Ascending aorta (tissue), 2 donors: ENCODE measurements around the gene PLA2G4E. TPM values are rescaled to one million over a fixed set of nuclear protein-coding genes. Genes with fewer than 3 reads are reported as not detected.

Source experiments
- DNase-seq, 2 donors: peaks; one replicate each; pipeline ENCODE4 v3.0.0-alpha.2; 2019; ENCODE audit warnings: low spot score in 2 of 2
- H3K27ac ChIP-seq, 2 donors: fragments of 200-600 bp; sonication (generic); one replicate each; pipeline ENCODE4 v1.5.1; 2016 to 2017; ENCODE audit warnings: mild to moderate bottlenecking in 1 of 2
- H3K27me3 ChIP-seq: fragments of 200-600 bp; sonication (generic); one replicate; pipeline ENCODE4 v1.5.1; 2017
- H3K36me3 ChIP-seq, 2 donors: fragments of 200-600 bp; sonication (generic); one replicate each; pipeline ENCODE4 v1.5.1; 2016
- H3K4me1 ChIP-seq, 2 donors: fragments of 200-600 bp; sonication (generic); one replicate each; pipeline ENCODE4 v1.5.1; 2016 to 2017; ENCODE audit warnings: mild to moderate bottlenecking in 1 of 2
- H3K4me3 ChIP-seq, 2 donors: fragments of 200-600 bp; sonication (generic); one replicate each; pipeline ENCODE4 v1.5.1; 2016 to 2017; ENCODE audit warnings: mild to moderate bottlenecking in 1 of 2
- H3K9me3 ChIP-seq, 2 donors: fragments of 200-600 bp; sonication (generic); one replicate each; pipeline ENCODE4 v1.5.1; 2016
- intact Hi-C: fragments of 100-400 bp; cut with DNase I; formaldehyde crosslinking; loops from one replicate; pipeline ENCODE4 v1.15.1; 2023
- total RNA-seq: library from RNA; depleted of rRNA; stranded (reverse); fragments of >200 nt; gene quantifications from one replicate; pipeline ENCODE4 v1.1.0, GENCODE V29; 2016
- TF ChIP-seq, protein P1 (sequence below), 3 experiments: fragments of 200-600 bp in 2 of 3; fragments of 450-650 bp in 1 of 3; sonication (generic) in 2 of 3; IDR thresholded peaks; one replicate each; pipeline ENCODE4 v1.5.1; 2016 to 2019; ENCODE audit warnings: antibody characterized with exemption in 3 of 3, mild to moderate bottlenecking in 1 of 3, moderate library complexity in 1 of 3

Gene PLA2G4E
- total RNA-seq, 1 donor from 2014 or later: not detected

- TF ChIP-seq, protein P1, sequence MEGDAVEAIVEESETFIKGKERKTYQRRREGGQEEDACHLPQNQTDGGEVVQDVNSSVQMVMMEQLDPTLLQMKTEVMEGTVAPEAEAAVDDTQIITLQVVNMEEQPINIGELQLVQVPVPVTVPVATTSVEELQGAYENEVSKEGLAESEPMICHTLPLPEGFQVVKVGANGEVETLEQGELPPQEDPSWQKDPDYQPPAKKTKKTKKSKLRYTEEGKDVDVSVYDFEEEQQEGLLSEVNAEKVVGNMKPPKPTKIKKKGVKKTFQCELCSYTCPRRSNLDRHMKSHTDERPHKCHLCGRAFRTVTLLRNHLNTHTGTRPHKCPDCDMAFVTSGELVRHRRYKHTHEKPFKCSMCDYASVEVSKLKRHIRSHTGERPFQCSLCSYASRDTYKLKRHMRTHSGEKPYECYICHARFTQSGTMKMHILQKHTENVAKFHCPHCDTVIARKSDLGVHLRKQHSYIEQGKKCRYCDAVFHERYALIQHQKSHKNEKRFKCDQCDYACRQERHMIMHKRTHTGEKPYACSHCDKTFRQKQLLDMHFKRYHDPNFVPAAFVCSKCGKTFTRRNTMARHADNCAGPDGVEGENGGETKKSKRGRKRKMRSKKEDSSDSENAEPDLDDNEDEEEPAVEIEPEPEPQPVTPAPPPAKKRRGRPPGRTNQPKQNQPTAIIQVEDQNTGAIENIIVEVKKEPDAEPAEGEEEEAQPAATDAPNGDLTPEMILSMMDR (IDR thresholded peaks at IDR 0.05): no peak
- no peaks in the 10 kb centered on the region for H3K27me3 ChIP-seq
- H3K4me3 ChIP-seq: no peak overlapping the region
- no peak for DNase-seq
- no peak overlapping the region for H3K27ac ChIP-seq
- no peaks in the 10 kb centered on the region for H3K9me3 ChIP-seq
- H3K36me3 ChIP-seq: no peaks in the 10 kb centered on the region
- no peaks in the 10 kb centered on the region for H3K4me1 ChIP-seq
- intact Hi-C loops: no loop called here
Observed at GRCh38 chr15:42024303-42024702, 3.5 kb upstream of the PLA2G4E start.

GRCh38 chr15:42021593-42021992 lies 751 bp upstream of the PLA2G4E start:
- DNase-seq: no peak
- Histone ChIP-seq H3K4me3 (no peak overlapping the region), H3K9me3 (no peaks in the 10 kb centered on the region), H3K36me3 (no peaks in the 10 kb centered on the region), H3K27ac (no peak overlapping the region), H3K27me3 (no peaks in the 10 kb centered on the region), H3K4me1 (no peaks in the 10 kb centered on the region)
- TF ChIP-seq, protein P1 (IDR thresholded peaks at IDR 0.05): no peak
- intact Hi-C loops: no loop called here

- no peaks in the 10 kb centered on the region for H3K9me3 ChIP-seq
- H3K4me3 ChIP-seq: no peak overlapping the region
- H3K27me3 ChIP-seq: no peaks in the 10 kb centered on the region
- no peak for DNase-seq
- TF ChIP-seq, protein P1 (IDR thresholded peaks at IDR 0.05): no peak
- no peaks in the 10 kb centered on the region for H3K4me1 ChIP-seq
- intact Hi-C loops: no loop called here
- H3K36me3 ChIP-seq: no peaks in the 10 kb centered on the region
- no peak overlapping the region for H3K27ac ChIP-seq
Observed at GRCh38 chr15:42018306-42019224, 2.3 kb downstream of the PLA2G4E start.

GRCh38 chr15:42016971-42017370 lies 3.9 kb downstream of the PLA2G4E start:
- intact Hi-C loops: no loop called here
- Histone ChIP-seq H3K27me3 (no peaks in the 10 kb centered on the region), H3K4me3 (no peak overlapping the region), H3K4me1 (no peaks in the 10 kb centered on the region), H3K27ac (no peak overlapping the region), H3K36me3 (no peaks in the 10 kb centered on the region), H3K9me3 (no peaks in the 10 kb centered on the region)
- TF ChIP-seq, protein P1 (IDR thresholded peaks at IDR 0.05): no peak
- DNase-seq: no peak

DNA sequence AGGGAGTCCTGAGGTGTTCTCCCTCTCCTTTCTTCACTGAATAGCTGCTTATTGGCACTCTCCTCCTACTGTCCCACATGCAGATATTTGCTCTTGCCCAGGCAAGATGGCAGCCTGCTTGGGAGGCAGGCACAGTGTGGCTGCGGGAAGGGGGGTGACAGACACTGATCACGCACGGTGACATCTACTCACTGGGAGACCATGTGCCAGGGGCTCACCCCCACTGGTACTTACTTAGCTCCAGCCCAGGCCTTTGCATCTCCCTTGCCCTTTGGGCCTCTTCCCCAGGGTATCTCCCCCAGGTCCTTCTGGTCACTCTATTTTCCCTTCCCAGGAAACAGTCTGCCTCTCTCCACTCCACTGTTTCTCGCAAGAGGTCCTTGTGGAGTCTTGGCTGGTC lies 6.4 kb downstream of the PLA2G4E start:
- no peak for DNase-seq
- no peak overlapping the region for H3K4me3 ChIP-seq
- H3K9me3 ChIP-seq: no peaks in the 10 kb centered on the region
- H3K36me3 ChIP-seq: no peaks in the 10 kb centered on the region
- intact Hi-C loops: no loop called here
- H3K27ac ChIP-seq: no peak overlapping the region
- TF ChIP-seq, protein P1 (IDR thresholded peaks at IDR 0.05): no peak
- no peaks in the 10 kb centered on the region for H3K27me3 ChIP-seq
- no peaks in the 10 kb centered on the region for H3K4me1 ChIP-seq
